ENCODE measurements around the gene PROP1.
"Not testable (repeated sequence)": the region's sequence is repeated elsewhere in the genome, so short reads cannot be mapped to it uniquely, and the experiment has no call there.

PROP1 gene

DNA sequence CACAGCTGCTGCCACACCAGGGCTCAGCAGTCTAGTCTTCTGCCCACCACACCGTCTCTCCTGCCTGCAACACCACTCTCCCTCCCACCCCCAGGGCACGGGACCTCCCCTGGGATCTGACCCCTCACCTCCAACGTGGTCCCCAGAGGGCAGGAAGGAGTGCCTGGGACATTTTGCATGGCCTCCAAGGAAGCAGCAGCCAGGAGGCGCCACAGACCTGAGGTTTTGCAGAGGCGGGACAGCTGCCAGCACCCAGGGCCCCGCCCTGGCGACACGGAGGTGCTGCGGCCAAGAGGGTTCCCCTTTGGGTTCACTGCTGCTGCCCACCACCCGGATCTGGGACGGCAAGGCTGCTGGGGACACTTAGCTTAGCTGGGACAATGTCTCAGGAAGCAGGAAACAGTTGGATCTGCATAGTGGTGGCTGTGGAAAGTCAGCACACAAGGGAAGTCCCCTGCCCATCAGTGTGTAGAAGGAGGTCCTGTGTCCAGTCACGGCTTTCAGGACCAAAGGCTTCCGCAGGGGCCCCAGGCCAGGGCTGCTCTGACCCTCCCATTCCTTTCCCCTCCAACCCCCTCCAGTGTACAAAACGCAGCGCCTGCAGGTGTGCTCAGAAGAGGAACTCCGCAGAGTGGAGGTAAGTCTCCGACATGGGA is 13.8 kb downstream of the PROP1 start:
- peak; percentile 49 to 57 for DNase-seq

DNA sequence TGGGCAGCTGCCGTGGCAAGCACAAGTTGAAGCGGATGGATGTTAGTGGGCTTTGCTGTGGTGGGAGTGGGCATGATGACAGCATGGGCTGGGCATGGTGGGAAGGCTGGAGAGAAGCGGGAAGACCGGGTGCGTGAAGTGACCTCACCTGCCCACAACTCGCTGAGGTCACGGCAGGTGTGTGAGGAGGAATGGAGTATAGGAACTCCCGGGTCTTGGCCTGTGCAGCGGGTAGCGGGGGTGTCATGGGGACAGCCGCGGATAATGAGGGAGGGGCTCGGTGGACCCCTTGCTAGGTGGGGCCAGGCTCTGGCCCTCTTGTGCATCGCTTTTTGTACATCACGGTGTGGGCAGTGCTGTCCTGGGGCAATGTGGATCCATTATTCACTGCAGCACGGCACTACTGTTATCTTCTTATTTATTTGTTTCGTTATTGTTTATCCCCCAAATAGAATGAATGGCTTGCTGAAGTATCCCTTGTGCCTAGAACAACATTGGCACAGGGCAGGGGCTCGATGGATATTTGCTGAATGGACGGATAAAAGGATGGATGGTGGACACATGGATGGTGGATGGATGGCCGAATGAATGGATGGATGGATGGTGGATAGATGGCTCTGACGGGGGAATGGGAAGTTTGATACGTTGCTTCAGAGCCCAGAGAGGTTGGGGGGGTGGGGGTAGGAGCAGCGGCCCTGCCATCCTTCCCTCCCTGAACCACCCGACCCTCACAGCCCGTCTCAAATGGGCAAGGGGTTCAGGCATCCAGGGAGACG is 14.6 kb downstream of the PROP1 start:
- DNase-seq: no peak

DNA sequence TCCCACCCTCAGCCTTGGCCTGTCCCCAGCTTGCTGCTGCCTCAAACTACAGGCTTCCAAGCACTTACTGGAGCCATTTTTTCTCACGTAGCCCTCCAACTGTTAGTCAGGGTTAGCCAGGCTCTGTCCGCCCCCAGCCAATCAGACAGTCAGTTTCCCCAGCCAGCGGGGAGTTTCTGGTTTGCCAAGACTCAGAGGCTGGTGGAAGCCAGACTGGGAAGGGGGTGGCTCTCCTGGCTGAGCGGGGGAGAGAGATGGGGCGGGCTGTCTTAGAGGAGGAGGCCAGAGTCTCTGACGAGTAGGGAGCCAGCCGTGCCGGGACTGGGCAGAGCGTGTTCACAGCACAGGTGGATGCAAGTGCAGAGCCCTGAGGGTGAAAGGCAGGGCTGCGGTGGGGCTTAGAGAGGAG is 15.3 kb downstream of the PROP1 start:
- no peak for DNase-seq

DNA sequence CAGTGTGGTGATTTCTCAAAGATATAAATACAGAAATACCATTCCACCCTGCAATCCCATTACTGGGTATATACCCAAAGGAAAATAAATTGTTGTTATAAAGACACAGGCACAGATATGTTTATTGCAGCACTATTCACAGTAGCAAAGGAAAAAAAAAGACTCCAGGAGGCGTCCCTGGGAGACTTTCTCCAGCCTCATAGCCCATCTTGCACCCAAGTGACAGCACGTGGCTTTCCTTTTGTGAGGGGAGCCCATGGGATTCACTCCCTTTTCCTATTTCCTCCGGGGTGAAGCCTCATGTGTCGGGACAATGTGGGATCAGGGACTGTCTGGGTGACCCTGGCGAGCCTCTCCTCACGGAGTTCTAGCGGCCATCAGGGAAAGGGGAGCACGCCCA is 18.4 kb downstream of the PROP1 start:
- DNase-seq: not testable (repeated sequence)

DNA sequence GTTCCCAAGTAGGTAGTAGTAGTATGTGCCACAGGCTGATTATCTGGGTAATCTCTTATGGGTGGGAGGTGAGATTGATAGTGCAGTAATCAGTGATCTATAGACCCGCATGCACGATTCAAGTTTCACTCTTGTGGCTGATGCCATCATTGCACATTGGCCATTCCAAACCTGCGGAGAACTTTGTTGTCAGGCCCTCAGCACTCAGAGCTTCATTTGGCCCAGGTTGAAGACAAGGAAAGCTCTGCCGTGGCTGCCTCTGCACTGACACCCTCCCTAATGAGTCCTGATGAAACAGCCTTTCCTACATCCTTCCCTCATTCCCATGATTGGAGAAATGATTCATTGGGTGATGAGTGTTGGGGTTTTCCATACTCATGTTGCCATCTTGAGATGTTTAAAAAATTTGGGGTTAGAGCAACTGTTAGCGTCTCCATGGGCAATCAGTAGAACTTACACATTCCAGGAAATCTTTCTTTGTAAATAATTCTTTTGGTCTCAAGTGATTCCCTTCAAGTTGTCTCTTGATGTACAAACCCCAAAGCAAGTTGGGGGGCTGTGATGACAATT is 22.9 kb downstream of the PROP1 start:
- no peak for DNase-seq

DNA sequence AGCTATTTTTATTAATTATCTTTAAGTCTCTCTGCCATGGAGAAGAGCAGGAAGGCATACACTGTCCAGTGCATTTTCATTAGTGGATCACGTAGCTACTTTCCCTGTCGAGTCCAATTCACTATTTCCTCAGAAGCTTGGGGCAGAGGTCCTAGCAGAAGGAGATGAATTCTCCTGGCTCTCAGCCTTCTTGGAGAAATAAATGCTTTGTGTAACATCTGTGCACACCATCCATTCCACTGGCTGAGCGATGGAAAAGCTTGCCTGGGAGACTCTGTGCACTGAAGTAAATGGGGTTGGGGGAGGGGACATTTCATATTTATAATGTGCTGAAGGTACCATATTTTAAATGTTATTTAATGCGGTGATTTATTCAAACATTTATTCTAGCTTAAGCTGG is 23.4 kb downstream of the PROP1 start:
- no peak for DNase-seq

DNA sequence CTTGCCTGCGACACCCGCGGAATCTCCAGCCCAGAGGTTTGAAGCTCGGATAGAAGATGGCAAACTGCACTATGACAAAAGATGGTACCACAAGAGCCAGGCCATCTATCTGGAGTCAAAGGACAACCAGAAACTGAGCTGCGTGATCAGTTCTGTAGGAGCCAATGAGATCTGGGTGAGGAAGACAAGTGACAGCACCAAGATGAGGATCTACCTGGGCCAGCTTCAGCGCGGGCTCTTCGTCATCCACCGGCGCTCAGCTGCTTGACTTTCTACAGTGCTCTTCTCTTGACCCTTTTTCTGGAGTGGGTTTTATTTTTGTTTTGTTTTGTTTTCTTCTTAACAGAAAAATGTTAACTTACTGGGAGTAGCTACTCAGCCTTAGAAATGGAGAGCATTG is 24.0 kb downstream of the PROP1 start:
- DNase-seq: not testable (repeated sequence)

DNA sequence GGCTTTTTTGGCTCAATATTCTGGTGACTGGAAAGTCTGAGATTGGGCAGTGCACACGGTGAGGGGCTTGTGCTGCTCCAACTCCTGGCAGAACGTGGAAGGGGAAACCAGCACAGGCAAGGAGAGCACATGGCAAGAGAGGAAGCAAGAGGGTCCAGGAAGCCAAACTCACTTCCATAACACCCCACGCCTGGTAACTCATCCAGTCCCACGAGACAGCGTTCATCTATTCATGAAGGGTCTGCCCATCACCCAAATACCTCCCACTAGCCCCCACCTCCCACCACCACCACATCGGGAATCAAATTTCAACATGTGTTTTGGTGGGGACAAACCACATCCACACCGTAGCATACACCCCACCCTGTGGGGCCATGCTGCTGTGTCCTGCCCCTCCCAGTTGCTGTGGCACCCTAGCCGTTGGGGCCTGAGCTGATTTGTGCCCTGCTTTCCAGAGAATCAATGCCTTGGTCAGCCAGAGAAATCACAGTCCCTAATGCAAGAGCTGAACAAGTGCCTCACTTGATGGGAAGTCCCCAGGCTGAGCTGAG is 27.3 kb downstream of the PROP1 start:
- DNase-seq: no peak

DNA sequence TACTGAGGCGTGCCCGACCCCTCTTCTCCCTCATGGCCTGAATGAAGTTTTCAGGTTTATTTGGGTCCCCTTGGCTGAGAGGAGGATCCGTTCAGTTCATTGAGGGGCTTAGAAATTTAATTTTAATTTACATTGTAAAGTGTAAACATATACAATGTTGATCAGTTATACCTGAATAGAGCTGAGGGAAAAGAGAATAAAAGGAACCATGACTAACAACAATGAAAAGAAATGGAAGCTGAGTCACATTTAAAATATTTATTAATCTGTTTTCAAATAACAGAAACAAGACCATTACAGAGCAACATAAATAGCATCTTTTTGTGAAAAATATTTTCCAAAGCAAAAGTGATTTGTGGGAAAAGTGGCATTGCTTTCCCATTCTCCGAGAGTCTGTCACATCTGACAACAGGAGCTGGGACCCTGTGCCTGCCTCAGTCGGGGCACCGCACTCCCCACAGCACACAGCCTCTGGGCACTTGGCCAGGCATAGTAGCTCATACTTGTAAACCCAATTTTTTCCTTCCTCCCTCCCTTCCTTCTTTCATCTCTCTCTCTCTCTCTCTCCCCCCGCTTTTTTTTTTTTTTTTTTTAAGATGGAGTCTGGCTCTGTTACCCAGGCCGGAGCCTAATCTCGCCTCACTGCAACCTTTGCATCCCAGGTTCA is 28.7 kb downstream of the PROP1 start:
- no peak for DNase-seq

DNA sequence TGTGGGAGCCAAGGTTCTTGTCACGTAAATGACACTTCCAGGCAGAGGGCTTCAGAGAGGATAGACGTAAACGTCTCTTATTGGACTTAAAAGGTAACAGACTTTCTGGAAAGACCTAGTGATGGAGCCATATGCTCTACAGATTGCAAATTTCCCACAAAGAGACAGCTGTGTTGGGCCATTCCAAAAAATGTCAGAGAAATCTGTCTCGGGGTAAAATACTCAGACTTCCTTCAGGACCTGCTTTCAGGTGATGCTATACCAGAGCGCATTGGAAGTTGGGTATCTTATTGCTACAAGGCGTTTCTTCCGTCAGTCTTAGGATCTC is 29.2 kb downstream of the PROP1 start:
- no peak for DNase-seq

DNA sequence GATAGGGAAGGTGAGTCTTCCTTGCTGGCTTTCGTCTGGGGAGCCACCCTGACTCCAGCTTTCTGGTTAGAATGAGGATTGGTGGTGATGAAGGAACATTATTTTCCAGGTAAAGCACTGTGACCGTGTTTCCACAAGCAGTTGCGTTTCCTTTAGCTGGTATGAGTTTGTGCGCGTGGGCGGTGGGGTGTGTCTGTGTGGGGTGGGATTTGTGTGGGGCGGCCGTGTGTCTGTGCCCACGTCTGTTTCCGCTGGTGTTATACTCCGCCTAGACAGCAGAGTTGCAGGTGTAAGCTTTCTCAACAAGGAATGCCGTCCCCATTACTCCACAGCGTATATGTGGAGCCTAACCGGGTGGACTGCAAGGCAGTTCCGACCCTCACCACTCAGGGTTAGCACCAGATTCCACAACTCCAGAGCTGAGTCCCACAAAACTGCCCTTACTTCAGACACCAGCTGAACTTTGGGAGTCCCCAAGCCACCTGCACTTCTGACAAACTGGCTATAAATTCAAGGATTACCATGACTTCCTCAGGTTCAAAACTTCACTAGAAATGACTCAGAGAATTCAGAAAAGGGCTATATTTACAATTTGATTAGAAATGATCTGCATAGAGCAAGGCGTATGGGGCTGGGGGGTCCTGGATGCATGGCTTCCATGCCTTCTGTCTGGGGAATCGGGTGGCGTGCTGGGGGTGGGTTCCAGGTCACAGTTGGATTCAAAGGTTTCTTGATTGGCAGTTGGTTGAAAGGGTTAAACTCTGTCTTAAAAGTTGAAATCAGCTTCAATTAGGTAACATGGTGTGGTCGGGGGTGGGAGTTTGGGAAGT is 29.8 kb downstream of the PROP1 start:
- no peak for DNase-seq

DNA sequence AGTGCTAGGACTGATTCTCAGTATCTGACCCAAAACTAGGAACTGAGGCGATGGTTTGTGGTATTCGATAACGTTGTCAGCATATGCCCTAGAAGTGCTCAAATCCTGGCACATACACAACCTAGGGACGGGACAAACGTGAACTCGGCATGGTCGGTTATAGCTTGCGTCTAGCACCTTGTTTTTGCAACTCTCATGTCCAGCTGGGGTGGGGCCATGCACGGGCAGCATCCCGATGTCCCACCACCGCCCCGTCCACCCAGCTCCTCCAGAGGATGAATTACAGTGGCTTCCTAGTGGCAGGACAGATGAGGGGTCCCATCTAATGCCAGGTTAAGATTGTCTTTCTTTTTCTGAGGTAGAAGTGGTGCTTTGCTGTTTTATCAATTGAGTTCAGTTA is 31.6 kb downstream of the PROP1 start:
- DNase-seq: no peak

DNA sequence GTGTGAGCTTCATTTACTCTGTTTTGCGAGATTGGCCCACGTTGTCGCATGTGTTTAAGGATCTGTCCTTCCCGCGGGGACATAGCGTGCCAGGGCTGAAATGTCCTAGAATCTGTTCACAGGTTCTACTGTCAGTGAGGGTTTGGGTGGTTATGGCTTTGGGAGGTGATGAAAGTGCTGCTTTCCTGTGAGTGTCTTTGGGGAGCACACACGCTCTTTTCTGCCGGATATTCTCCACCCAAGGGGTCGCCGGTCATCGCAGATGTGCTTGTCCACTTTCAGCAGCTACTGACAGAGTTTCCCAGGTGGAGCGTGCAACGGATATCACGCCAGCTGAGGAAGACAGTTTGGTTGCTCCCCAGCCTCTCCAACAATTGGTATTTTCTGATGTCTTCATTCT is 32.1 kb downstream of the PROP1 start:
- no peak for DNase-seq

DNA sequence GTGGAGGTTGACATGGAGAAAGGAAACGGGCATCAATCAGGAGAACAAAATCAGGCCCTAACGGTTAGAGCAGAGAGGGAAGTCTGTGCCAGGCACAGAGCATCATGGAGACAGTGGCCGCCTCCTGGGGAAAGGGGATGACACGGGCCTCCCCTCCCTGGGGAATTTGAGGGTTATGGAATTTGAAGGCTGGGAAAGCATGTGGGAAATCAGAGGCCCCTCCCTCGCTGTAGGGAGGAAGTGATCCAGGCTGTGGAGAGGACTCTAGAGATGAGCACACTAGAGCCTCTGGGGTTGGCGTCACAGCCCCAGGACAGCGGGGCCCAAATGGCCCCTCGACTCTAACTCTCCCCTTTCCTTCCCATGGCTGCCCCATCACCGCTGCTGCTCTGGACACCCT is 36.7 kb downstream of the PROP1 start:
- DNase-seq: no peak

DNA sequence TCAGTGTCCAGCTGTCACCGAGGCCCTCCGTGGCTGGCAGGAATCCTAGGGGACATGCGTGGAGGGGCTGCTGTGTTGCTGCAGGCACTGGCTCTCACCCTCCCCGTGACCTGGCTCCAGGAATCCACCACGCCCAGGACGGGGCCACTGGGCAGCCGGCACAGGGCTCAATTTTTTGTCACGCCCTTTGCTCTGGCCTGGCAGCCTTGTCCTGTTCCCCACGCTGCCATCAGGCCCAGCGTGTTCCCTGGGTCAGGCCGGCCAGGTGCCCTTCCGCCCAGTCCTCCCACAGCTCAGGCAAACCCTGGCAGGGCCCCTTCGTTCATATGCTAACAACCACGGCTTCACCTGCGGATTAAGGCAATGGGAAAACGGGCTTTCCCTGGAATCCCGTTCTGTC is 37.3 kb downstream of the PROP1 start:
- DNase-seq: no peak

DNA sequence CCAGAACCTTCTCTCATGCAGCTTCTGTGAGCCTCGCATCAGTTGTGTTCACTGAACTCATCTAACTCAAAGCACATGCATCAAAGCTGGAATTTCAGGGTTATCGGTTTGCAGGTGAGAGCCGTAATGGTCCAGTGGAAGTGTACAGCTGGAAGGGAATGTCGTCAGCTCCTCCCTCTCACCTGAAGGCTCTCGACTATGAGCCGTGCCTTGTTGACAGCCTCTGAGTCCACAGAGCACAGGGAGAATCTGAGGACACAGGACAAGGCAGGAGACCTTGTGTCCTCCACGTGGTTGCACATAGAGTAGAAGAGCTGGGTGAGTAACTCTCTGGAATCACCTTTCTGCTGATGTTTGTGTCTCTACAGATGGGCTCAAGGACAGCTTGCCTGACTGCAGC is 38.8 kb downstream of the PROP1 start:
- no peak for DNase-seq

DNA sequence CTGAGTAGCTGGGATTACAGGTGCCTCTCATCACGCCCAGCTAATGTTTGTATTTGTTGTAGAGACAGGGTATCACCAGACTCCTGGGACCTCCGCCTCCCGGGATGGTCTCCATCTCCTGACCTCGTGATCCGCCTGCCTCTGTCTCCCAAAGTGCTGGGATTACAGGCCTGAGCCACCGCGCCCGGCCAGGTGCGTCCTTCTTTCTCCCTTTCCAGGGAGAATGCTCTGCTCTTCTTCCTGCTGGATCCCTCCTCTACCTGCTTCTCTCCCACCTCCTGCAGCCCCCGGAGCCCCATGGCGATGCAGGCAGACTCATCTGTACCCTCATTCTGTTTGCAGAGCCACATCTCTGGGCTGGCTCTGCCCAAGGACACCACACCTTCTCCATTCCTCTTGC is 42.9 kb downstream of the PROP1 start:
- not testable (repeated sequence) for DNase-seq

DNA sequence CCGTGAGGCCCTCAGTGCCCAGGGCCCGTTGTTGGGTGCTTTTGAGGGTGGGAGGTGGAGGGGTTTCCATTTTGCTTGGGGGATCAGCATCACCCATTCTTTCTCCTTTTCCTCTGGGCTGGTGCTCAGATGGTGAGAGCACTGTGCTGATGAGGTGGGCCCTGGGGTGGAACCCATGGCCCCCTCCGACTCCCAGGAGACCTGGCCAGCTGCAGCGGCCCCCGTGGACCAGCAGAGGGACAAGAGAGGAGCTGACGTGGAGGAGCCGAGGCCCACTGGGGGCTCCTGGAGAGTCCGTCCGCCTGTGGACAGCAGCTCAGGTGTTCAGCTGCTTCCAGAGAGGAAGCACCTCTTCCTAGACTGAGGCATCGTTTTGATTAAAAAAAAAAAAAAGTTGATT is 46.4 kb downstream of the PROP1 start:
- not testable (repeated sequence) for DNase-seq

DNA sequence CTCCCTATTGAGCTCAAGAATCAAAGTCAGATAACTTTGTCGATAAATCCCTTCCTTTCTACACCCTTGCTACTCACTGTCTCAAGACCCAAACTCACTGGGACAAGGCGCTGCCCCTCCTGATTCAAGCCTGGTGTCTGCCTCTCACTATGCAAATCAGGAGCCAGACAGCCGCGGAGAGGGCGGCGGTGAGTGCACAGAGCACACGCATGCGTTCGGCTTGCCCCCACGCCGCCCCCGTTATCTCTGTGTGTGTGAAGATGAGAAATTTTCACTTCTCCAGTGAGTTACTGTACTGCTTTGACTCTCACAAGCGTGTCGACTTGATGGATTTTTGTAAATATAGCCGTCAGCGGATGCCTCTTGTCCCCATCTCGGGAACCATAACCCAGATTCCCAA is 47.0 kb downstream of the PROP1 start:
- DNase-seq: not testable (repeated sequence)

DNA sequence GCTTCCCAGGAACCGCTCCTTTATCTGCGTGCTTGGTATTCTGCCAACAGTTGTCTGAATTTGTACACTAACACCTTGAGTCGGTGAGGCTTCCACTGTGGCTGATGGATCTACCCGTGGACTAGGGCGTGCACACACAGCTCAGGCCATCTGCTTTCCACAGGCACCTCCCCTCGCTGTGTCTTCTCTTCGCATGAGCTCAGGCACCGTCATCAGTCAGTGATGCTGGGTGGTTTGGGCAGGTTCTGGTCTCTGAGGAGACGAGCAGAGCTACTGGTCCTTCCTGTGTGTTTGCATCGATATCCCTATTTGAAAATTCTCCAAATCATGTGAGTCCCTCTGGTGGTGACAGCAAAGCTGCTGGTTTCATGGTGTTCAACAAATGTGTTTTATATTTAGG is 48.1 kb downstream of the PROP1 start:
- not testable (repeated sequence) for DNase-seq

DNA sequence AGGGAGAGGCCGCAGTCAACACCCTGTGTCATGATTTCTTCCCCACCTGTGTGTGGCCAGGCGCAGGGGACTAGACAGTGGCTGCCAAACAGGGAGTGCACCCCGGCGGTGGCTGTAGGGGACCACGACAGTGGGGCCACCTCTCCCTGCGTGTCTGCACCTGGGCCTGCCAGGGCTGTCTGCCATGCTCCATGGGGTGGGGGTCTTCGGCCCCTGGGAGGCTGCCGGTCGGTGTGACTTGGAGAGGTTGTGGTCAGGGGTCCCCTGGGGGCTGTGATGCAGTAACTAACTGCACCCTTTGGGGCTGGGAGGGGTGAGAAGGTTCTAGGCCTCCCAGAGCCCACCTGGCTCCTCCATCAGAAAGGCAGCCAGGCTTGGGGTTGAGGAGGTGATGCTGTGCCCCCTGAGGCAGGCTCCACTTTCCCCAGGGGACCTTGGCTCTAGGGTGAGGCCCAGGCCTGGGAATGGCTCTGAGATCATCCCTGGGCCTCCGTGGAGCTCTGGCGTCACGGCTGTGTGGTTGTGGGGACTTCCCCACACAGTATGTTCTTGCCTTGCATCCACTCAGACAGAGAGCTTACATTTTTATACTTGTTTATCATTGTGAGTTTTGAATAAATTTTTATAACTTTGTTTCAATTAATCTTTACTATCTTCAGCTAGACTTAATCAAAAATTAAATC is 50.3 kb downstream of the PROP1 start:
- DNase-seq: peak; percentile 25 to 27

DNA sequence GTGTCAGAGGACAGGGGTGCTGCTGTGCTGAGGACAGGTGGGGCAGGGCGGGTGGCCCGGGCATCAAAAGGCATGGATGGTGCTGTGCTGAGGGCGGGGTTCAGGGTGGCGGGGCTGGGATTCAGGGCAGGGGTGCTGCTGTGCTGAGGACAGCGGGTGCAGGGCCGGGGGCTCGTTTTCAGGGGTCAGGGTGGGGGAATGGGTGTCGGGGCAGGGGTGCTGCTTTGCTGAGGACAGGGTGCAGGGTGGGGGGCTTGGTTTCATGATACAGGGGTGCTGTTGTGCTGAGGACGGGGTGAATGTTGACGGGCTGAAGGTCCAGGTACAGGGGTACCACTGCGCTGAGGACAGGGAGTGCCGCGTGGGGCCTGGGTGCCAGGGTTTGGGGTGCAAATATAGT is 50.9 kb downstream of the PROP1 start:
- not testable (repeated sequence) for DNase-seq
